NCI-H2081 treated with DMSO at 0.1 percent for 48 hours (cell line): ENCODE data around the gene SMAD6.
"Not testable (repeated sequence)": the region's sequence is repeated elsewhere in the genome, so short reads cannot be mapped to it uniquely, and the experiment has no call there.

Experiments used
- DNase-seq: peaks from one replicate; lab custom pipeline; 2025; lab: John Stamatoyannopoulos, UW

The SMAD6 gene

DNA sequence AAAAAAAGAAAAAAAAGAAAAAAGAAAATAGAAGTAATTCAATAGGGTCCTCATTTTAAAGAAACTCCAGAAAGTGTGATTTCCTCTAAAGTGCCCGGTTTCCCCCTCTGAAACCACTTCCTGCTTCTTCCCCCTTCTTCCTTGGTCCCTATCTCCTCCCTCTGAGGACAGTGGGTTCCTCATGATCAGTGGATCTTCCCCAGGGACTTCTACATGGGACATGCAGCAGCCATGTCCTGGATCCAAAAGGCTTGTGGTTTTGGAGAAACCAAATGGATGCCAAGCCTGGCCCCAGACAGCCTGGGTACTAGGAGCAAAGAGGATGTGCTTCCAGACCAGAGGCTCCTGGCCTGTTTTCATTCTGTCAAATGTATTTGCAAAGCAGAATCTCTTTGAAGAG lies 26.6 kb upstream of the SMAD6 start:
- no peak for DNase-seq

DNA sequence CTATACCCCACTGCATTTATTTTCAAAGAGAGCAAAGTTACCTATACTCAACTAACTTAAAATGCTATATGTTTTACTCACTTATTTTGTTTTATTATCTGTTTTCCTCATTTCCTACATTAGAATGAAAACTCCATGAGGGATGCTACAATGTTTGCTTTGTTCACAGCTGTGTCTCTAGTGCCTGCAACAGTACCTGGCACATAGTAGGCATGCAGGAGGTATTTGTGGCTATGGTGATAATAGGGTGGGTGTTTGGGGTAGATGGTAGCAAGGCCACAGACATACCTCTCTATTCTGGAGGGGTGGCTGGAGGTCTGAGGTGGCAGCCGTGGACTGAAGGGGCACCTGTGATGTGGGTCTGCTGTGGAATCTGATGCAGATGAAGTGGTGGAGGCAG lies 24.7 kb upstream of the SMAD6 start:
- no peak for DNase-seq

DNA sequence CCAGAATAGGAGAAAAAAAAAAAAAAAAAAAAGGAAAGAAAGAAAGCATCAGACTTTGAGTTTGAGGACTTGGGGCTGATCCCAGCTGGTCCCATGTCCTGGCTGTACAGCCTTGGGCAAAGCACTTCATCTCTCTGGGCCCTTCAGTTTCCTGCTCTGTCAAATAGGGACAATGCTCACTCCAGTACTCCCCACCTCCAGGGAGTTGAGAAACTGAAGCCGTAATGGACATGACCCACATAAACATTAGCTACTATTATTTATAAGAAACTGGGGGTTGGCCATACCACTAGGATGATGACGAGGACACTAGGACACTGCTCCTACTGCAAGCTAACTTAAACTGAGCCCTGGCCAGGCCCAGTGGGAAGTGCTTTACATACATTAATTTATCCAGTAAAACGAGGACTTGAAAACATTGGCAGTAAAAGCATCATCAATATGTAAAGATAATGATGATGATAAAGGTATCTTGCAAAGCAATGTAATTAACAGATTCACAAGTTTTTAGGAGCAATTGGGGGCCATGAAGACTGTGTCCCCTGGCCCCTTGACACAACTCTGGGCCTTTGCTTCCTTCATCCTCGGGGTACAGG lies 22.9 kb upstream of the SMAD6 start:
- no peak for DNase-seq

DNA sequence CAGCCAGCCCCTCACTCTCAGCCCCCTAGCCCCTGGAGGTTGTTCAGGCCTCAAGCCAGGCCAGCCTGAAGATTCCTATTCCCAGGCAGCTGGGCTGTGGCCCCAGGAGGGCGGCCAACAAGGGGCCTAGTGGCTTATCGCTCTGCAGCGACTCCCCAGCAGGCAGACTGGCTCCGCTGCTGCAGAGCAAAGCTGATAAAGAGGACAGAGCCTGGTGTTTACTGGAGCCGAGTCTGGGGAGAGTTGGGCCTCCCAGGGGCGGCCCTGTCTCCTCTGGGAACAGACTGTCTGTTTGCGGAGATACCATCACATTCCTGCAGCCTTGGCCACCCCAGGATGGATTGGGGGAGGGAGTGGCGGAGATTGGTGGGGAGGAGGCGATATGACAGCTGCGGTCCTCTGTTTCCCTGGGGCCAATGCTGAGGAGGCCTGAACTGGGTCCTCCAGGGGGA lies 22.4 kb upstream of the SMAD6 start:
- DNase-seq = no peak

DNA sequence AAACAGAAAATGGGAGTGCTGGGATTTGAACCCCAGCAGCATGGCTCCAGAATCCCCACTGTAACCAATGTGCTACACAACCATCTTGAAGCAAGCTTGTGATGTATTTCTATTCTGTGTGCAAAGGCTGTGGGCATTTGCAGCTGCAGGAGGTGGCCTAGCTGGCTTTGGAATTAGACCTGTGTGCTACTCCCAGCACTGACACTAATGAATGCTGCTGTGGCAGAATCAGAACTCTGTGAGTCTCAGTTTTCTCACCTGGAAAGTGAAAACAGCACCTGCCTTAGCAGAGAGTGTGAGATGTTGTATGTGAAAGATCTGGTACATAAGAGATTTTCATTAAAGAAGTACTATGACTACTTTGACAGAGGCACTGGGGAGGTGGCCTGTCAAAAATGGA lies 21.5 kb upstream of the SMAD6 start:
- no peak for DNase-seq

DNA sequence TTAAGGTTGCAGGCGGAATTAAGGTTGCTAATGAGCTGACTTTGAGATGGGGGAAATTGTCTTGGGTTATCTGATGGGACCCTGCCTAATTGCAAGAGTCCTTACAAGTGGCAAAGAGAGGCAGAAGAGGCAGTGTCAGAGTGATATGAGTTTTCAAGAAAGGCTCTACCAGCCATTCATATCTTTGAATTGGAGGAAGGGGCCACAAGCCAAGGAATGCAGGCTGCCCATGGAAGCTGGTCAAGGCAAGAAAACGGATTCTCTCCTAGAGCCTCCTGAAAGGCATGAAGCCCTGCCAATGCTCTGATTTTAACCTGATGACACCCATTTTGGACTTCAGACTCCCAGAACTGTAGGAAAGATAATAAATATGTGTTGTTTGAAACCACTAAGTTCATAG lies 20.6 kb upstream of the SMAD6 start:
- no peak for DNase-seq

DNA sequence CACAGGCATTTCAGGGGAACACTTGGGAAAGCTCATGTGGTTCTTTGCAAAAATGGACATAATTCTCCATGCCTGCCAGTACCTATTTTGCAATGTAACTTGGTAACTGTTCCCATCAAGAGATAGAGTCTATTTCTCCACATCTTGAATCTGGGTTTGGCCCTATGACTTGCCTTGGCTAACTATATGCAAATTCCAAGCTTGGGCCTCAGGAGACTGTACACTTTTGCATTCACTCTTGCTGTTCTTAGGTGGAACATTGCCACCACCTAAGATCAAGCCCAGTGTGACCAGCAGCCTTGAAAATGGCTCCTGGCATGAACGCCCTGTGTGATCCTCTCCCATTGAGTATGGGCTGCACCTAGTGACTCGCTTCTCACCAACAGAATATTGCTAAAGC lies 19.8 kb upstream of the SMAD6 start:
- DNase-seq = no peak

DNA sequence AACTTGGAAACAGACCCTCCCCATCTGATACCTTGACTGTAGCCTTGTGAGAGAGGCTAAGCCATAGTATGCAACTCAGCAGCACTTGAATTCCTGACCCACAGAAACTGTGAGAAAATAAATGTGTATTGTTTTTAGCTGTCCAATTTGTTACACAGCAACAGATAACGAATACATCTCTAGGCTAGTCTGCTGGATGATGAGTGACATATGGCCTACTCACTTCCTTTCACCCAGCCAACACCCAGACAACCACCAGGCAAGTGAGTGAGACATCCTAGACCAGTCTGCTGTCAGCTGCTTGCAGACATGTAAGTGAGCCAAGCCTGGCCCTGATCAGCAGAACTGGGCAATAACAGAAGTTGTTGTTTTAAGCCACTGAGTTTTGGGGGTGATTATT lies 19.2 kb upstream of the SMAD6 start:
- DNase-seq = no peak

DNA sequence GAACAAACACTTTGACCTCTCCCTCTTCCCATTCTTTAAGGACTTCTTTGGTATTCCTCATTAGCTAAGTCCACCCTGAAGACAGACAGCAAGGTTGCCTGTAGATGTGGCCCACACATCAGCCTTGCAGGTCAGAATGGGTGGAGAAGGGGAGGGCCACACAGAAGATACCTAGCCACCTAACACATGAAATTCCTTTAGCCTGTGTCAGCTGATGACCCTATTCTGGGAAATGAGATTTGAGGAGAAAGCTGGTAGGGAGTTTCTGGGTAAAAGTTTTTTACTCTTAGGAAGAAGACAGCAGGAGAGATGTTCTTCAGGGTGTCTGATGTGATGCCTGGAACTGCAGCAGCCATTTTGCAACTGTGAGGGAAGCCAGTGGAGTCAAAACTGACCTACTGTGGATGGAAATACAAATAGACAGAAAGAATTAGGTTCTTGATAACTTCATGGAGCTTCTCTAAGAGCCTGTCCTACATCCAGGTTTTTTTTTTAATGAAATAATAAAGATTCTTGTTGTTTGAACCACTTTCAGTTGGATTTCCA lies 17.8 kb upstream of the SMAD6 start:
- DNase-seq = no peak

DNA sequence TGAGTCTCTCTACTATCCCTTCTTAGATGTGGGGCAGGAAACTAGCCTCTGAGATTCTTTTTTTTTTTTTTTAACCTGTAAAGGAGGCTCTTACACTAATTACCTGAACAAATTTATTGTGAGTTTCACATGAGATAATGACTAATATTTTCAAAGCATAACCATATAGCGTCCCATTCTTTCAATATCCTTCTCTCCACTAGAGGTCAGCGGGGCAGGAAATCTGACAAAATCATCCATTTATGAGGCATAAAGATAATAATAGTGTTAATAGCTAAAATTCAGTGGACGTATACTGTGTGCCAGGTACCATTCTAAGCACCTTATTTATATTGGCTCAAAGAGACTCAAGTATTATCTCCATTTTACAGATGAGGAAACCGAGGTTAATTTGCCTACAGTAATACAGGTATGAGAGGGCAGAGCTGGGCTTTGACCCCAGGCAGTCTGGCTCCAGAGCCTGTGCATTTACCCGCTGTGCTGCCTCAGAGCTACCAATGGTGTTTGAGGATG lies 16.3 kb upstream of the SMAD6 start:
- no peak for DNase-seq

DNA sequence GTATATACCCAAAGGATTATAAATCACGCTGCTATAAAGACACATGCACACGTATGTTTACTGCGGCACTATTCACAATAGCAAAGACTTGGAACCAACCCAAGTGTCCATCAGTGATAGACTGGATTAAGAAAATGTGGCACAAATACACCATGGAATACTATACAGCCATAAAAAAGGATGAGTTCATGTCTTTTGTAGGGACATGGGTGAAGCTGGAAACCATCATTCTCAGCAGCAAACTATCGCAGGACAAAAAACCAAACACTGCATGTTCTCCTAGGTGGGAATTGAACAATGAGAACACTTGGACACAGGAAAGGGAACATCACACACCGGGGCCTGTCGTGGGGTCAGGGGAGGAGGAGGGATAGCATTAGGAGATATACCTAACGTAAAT lies 11.1 kb upstream of the SMAD6 start:
- not testable (repeated sequence) for DNase-seq

DNA sequence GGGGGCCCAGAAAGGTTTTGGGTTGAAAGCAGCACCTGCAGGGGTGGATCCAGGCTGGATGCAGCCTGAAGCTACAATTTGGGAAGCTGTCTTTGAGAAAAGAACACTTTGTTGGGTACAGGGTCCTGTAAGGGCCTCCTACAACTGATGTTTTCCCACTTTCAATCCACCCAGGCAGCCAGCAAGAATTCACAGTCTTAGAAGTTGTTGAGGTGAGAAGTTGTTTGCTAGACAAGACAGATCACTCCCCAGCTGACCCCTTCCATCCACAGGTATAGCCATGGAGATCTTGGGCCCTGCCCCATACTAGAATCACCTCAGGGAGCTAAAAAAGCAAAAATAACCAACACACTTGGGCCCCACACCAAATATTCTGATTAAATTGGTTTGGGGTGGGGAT lies 10.3 kb upstream of the SMAD6 start:
- DNase-seq = no peak

DNA sequence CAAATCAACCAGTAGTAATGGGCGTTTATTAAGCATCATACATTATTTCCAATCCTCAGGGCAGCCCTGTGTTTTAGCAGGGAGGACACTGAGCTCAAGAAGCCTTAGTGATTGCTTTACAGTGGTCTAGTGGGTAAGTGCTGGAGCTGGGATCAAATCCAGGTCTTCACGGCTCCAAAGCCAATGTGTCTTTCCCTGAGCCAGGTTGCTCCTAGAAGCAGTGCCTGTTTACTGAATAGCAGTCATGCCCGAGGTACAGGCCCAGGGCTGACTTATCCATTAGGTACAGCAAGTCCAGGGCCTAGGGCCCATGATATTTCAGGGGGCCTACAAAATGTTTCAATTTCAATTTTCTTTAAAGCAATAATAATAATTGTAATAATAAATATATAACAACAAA lies 9.6 kb upstream of the SMAD6 start:
- DNase-seq = no peak

DNA sequence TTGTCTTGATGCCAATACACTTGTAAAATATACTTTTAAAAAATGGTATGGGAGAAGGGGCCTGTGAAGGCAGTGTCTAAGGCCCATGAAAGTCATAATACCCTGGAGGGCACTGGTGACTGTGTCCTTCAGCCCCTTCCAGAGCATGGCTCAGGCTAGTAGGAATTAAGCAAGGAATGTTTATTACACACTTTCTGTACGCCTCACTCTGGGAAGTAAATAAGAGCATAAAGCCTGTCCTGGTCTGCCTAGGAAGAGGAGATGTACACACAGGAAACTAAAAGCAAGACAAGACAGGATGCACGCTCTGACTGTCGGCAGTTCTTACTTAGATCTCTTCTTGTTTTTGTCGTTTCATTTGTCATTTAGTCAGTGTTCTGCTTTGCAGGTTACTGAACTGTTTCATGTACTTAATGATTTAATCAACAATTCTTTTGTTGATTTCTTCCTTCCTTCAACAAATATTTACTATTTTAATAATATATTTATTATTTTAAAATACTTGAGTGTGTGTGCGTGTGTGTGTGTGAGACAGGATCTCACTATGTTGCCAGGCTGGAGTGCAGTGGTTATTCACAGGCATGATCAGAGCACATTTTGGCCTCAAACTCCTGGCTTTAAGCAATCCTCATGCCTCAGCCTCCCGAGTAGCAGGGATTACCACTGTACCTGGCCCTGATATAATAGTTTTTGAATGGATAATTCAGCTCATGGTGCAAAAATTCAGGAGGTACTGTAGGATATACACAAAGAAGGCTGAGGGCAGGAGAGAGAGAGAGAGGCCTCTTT lies 9.0 kb upstream of the SMAD6 start:
- DNase-seq = no peak

DNA sequence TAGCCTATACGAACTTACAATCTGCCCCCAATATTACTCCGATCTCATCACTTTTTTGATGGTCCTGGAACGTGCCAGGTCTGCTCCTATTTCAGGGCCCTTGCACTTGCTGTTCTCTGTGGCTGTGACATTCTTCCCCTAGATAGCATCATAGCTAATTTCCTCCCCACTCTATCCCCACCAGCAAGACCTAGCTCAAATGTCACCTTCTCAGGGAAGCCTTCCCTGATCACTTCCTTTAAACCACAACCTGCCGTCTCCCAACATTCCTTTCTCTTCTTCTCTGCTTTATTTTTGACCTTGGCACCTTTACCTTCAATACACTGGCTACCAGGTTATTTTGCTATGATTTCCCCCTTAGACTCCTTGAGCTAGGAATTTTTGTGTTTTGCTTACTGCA lies 5.3 kb upstream of the SMAD6 start:
- no peak for DNase-seq

DNA sequence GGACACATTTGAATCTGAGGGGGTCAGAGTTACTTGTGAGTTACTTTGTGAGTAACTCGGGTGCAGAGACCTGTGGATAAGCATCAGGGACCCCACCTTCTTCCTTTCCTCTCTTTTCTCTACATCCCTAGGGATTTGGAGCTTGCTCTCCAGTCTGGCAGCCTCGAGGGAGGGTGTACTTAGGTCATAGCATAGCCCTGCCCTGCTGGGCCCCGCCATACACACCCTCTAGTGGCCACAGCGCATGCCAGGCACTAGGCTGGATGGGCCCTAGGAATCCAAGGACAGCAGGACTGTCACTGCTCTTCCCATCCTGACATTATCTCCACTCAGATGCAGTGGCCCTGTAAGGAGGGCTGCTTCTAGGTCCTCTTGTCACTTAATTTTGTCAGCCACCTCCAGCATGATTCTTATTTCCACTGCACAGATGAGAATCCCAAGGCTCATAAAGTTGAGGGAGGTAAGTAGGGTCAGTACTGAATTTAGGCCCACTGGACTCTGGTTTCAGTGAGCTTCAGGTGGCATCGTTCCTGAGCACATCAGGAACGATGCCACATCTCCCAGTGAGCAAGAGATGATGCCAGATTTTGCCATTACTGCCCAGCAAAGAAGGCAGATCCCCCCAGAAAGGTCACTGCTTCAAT lies 3.6 kb upstream of the SMAD6 start:
- no peak for DNase-seq

DNA sequence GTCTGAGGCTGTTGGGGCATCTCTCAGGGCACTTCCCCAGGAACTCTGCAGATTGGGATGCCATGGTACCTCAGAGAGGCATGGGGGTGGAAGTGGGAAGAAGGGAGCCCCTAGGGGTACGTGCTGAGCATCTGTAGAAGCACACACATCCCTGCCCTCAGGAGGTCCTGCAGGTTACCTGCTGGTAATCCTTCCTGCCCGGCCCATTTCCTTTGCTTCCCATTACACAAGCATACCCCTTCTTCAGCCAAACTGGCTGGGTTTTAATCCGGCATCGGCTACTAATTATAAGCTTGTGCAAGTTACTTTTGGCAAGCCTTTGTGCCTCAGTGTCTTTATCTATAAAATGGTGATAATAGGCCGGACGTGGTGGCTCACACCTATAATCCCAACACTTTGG lies 3.1 kb upstream of the SMAD6 start:
- no peak for DNase-seq

DNA sequence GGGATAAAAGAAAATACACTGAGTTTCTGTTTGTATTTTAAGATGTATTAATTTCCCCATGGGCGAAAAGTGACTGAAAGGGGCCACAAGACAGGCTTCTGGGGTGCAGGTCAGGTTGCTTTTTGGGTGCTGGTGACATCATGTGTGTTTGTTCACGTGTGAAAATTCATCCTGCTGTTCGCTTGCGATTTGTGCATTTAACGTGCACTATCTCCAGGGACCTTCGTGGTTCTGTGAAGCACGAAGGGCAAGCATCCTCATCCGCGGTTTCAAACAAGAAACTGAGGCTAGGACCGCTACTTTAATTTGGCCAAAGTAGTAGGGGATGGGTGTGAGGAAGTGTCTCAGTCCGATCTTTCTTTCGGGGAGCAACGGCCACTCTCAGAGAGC lies 1.6 kb upstream of the SMAD6 start:
- no peak for DNase-seq

DNA sequence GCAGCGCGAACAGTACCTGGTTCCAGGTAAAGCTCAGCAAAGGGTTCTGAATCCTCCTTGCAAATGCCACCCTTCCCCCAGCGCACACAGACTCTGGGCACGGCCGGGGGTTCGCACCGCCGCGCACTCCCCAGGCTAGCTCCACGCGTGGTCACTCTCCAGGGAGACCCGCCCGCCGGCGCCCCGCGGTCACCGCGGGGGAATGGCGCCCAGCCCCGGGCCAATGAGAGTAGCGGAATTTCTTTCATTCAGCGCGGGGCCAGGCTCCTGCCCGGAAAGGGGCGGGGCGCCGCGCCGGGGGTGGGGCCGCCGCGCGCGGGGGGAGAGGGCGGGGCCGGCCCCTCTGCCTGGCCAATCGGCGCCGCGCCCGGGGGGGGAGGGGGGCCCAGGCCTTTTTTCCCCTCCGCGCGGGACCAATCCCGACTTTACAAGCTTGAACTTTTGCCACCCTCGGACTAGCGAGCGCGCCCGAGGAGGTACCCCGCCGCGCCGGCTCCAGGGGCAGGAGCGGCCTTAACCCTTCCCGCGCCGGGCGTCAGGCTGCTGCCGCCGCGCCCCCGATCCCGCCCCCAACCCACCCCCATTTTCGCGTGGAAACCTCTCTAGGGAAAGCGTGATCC lies 1.1 kb upstream of the SMAD6 start:
- DNase-seq = peak; percentile 52

DNA sequence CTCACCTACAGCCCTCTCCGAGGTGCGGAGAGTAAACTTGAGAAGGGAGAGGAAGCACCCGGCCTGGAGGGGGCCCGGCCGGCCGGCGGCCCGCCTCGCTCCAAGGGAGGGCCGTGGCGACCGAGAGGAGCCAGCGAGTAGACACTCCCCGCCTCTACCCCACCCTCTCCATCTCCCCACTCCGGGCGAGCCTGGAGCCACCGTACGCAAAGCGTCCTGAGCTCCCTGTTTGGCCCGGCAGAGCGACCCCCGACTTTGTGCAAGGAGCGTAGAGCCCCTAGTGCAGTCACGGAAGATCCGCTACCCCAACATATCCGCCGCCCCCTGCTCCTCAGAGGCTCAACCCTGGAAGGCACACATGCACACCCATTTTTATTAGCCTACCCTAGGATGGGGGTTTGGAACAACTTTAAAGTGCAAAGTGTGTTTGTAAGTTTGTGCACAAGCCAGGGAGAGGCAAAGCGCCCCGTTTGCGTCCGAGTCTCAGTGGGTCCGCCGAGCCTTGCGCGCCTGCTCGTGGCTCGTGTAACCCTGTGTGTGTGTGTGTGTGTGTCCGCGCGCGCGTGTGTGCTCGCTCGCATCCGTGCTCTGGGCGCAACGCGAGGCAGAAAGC lies 508 bp upstream of the SMAD6 start:
- no peak for DNase-seq

DNA sequence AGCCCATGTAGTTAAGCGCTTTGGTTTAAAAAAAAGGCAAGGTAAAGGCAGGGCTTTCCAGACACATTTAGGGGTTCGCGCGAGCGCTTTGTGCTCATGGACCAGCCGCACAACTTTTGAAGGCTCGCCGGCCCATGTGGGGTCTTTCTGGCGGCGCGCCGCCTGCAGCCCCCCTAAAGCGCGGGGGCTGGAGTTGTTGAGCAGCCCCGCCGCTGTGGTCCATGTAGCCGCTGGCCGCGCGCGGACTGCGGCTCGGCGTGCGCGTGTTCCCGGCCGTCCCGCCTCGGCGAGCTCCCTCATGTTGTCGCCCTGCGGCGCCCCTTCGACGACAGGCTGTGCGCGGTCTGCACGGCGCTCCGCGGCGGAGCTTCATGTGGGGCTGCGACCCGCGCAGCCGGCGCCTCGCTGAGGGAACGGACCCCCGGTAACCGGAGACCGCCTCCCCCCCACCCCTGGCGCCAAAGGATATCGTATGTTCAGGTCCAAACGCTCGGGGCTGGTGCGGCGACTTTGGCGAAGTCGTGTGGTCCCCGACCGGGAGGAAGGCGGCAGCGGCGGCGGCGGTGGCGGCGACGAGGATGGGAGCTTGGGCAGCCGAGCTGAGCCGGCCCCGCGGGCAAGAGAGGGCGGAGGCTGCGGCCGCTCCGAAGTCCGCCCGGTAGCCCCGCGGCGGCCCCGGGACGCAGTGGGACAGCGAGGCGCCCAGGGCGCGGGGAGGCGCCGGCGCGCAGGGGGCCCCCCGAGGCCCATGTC lies 927 bp downstream of the SMAD6 start:
- DNase-seq = no peak
